ENCODE measurements around the gene HEYL. TPM values are rescaled to one million over a fixed set of nuclear protein-coding genes. Genes with fewer than 3 reads are reported as not detected.

The HEYL gene
- total RNA-seq, 4 donors from 2014 or later: 0.78 to 3.3 (median 2.4) TPM

GRCh38 chr1:39593386-39593785 lies 46.1 kb downstream of the HEYL start:
- no peak for TF ChIP-seq POLR2A (IDR thresholded peaks at IDR 0.05)
- TF ChIP-seq, protein P1, sequence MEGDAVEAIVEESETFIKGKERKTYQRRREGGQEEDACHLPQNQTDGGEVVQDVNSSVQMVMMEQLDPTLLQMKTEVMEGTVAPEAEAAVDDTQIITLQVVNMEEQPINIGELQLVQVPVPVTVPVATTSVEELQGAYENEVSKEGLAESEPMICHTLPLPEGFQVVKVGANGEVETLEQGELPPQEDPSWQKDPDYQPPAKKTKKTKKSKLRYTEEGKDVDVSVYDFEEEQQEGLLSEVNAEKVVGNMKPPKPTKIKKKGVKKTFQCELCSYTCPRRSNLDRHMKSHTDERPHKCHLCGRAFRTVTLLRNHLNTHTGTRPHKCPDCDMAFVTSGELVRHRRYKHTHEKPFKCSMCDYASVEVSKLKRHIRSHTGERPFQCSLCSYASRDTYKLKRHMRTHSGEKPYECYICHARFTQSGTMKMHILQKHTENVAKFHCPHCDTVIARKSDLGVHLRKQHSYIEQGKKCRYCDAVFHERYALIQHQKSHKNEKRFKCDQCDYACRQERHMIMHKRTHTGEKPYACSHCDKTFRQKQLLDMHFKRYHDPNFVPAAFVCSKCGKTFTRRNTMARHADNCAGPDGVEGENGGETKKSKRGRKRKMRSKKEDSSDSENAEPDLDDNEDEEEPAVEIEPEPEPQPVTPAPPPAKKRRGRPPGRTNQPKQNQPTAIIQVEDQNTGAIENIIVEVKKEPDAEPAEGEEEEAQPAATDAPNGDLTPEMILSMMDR (IDR thresholded peaks at IDR 0.05 in 4 of 5, conservative IDR thresholded peaks at IDR 0.05 in 1 of 5): no peak
- Histone ChIP-seq H3K4me1 (no peaks in the 10 kb centered on the region), H3K36me3 (no peaks in the 10 kb centered on the region), H3K27me3 (no peaks in the 10 kb centered on the region), H3K4me3 (no peak overlapping the region), H3K27ac (no peak overlapping the region), H3K9me3 (no peaks in the 10 kb centered on the region)
- DNase-seq (no peak), ATAC-seq (no peak)
- intact Hi-C loops (cut with DNase I; ENCODE audit: low total_unique reads) (no loop called here), in situ Hi-C loops (cut with MboI; ENCODE audit: low sequenced_read_pairs in 4 of 4) (no loop called here)

- TF ChIP-seq, protein P1 (IDR thresholded peaks at IDR 0.05 in 4 of 5, conservative IDR thresholded peaks at IDR 0.05 in 1 of 5): no peak
- no peak for TF ChIP-seq POLR2A (IDR thresholded peaks at IDR 0.05)
- Histone ChIP-seq H3K9me3 (no peaks in the 10 kb centered on the region), H3K27ac (no peak overlapping the region), H3K4me3 (no peak overlapping the region), H3K36me3 (no peaks in the 10 kb centered on the region), H3K27me3 (no peaks in the 10 kb centered on the region), H3K4me1 (no peaks in the 10 kb centered on the region)
- in situ Hi-C loops (cut with MboI; ENCODE audit: low sequenced_read_pairs in 4 of 4) (no loop called here), intact Hi-C loops (cut with DNase I; ENCODE audit: low total_unique reads) (no loop called here)
- no peak for DNase-seq
- ATAC-seq: no peak
Measured at GRCh38 chr1:39592069-39592468, 47.4 kb downstream of the HEYL start.

- H3K9me3 ChIP-seq: no peaks in the 10 kb centered on the region
- intact Hi-C loops (cut with DNase I; ENCODE audit: low total_unique reads) (no loop called here), in situ Hi-C loops (cut with MboI; ENCODE audit: low sequenced_read_pairs in 4 of 4) (no loop called here)
- H3K27ac ChIP-seq: no peak overlapping the region
- no peaks in the 10 kb centered on the region for H3K4me1 ChIP-seq
- DNase-seq (no peak), ATAC-seq (no peak)
- H3K27me3 ChIP-seq: no peaks in the 10 kb centered on the region
- no peaks in the 10 kb centered on the region for H3K36me3 ChIP-seq
- no peak overlapping the region for H3K4me3 ChIP-seq
- TF ChIP-seq, protein P1 (IDR thresholded peaks at IDR 0.05 in 4 of 5, conservative IDR thresholded peaks at IDR 0.05 in 1 of 5): no peak
- TF ChIP-seq POLR2A (IDR thresholded peaks at IDR 0.05): no peak
Measured at GRCh38 chr1:39590546-39590945, 48.9 kb downstream of the HEYL start.

GRCh38 chr1:39585933-39586332 lies 53.5 kb downstream of the HEYL start:
- in situ Hi-C loops (cut with MboI; ENCODE audit: low sequenced_read_pairs in 4 of 4): no loop called here

More at GRCh38 chr1:39585933-39586332, 53.5 kb downstream of the HEYL start:
- Histone ChIP-seq H3K4me1 (no peaks in the 10 kb centered on the region), H3K27ac (no peak overlapping the region), H3K9me3 (no peaks in the 10 kb centered on the region), H3K27me3 (no peaks in the 10 kb centered on the region), H3K36me3 (no peaks in the 10 kb centered on the region), H3K4me3 (no peak overlapping the region)
- intact Hi-C loops (cut with DNase I; ENCODE audit: low total_unique reads): no loop called here
- TF ChIP-seq, protein P1 (IDR thresholded peaks at IDR 0.05 in 4 of 5, conservative IDR thresholded peaks at IDR 0.05 in 1 of 5): no peak
- TF ChIP-seq POLR2A (IDR thresholded peaks at IDR 0.05): no peak
- no peak for DNase-seq
- no peak for ATAC-seq
